Peyer's patch (tissue), 4 donors: ENCODE results near the gene IKZF2.

Source experiments
- POLR2A ChIP-seq, 2 donors: fragments of 450-650 bp; IDR thresholded peaks; one replicate each; pipeline ENCODE4 v1.5.1; 2017; ENCODE audit warnings: antibody characterized with exemption in 2 of 2, mild to moderate bottlenecking in 2 of 2, moderate library complexity in 2 of 2
- TF ChIP-seq, protein P1 (sequence below), 6 experiments: fragments of 450-650 bp in 4 of 6; fragments of 200-600 bp in 2 of 6; sonication (generic) in 1 of 6; IDR thresholded peaks; one replicate each; pipeline ENCODE4 v1.5.1; 2017 to 2019; ENCODE audit warnings: antibody characterized with exemption in 6 of 6, mild to moderate bottlenecking in 3 of 6, moderate library complexity in 1 of 6

DNA sequence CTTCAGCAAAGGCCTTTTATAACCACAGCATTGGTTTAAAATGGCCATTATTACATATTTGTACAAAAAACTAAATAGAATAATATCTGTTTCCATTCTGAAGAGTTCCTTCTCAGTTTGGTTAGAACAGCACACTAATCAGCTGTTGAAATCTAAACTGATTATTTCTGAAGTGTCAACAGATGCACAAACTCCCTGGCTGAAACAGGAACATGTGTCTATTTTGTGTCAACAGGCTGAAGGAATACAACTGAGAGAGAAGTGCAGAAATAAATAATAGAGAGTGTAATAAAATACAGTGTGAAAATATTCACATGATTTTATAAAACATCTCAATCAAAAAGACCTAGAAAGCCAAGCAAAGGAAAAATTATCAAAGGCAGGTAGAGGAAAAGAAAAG lies 29.7 kb downstream of the IKZF2 start:
- TF ChIP-seq, protein P1, sequence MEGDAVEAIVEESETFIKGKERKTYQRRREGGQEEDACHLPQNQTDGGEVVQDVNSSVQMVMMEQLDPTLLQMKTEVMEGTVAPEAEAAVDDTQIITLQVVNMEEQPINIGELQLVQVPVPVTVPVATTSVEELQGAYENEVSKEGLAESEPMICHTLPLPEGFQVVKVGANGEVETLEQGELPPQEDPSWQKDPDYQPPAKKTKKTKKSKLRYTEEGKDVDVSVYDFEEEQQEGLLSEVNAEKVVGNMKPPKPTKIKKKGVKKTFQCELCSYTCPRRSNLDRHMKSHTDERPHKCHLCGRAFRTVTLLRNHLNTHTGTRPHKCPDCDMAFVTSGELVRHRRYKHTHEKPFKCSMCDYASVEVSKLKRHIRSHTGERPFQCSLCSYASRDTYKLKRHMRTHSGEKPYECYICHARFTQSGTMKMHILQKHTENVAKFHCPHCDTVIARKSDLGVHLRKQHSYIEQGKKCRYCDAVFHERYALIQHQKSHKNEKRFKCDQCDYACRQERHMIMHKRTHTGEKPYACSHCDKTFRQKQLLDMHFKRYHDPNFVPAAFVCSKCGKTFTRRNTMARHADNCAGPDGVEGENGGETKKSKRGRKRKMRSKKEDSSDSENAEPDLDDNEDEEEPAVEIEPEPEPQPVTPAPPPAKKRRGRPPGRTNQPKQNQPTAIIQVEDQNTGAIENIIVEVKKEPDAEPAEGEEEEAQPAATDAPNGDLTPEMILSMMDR (IDR thresholded peaks at IDR 0.05), result no peak
- TF ChIP-seq POLR2A (IDR thresholded peaks at IDR 0.05), result no peak
